C1 segment of cervical spinal cord (tissue), 14 donors: ENCODE measurements around the gene VAV1.
A peak's percentile ranks its signal among the peaks of the same experiment; 100 is the strongest.
"Not testable (repeated sequence)": the region's sequence is repeated elsewhere in the genome, so short reads cannot be mapped to it uniquely, and the experiment has no call there.

Source experiments
- DNase-seq, 14 donors: peaks; one replicate each; lab custom pipeline; 2025; lab: John Stamatoyannopoulos, UW

VAV1 gene

DNA sequence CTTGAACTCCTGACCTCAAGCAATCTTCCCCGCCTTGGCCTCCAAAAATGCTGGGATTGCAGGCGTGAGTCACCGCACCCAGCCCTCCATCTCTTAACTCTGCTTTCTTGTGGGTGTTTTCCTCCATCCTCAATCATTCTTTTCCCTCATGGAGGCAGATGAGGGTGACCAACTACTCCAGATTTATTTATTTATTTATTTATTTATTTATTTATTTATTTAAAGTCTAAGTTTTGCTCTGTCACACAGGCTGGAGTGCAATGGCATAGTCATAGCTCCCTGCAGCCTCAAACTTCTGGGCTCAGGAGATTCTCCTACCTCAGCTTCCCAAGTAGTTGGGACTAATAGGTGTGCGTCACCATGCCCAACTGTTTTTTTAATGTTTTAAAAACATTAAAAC is 14.9 kb downstream of the VAV1 start:
- DNase-seq, result no peak

DNA sequence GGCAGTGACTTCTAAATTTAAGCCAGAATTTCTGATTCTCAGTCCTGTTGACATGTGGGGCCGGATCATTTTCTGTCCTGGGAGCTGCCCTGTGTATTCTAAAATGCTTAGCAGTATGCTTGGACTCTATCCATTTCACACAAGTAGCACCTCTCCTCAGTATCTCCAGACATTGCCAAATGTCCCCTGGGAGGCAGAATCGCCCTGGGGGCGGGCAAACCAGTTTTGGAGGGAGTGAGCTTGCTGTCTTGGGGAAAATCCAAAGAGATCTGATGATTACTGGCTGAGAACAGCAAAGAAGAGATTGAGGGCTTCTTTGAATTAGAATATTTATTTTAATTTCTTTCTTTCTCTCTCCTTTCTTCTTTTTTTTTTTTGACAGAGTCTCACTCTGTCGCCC is 16.4 kb downstream of the VAV1 start:
- no peak for DNase-seq

- DNase-seq, result no peak
These were observed 18.0 kb downstream of the VAV1 start for GRCh38 chr19:6790194-6791128.

GRCh38 chr19:6791237-6791636 is 18.7 kb downstream of the VAV1 start:
- no peak for DNase-seq

GRCh38 chr19:6793411-6793810 is 20.9 kb downstream of the VAV1 start:
- no peak for DNase-seq

GRCh38 chr19:6793973-6794372 is 21.5 kb downstream of the VAV1 start:
- DNase-seq, result no peak

DNA sequence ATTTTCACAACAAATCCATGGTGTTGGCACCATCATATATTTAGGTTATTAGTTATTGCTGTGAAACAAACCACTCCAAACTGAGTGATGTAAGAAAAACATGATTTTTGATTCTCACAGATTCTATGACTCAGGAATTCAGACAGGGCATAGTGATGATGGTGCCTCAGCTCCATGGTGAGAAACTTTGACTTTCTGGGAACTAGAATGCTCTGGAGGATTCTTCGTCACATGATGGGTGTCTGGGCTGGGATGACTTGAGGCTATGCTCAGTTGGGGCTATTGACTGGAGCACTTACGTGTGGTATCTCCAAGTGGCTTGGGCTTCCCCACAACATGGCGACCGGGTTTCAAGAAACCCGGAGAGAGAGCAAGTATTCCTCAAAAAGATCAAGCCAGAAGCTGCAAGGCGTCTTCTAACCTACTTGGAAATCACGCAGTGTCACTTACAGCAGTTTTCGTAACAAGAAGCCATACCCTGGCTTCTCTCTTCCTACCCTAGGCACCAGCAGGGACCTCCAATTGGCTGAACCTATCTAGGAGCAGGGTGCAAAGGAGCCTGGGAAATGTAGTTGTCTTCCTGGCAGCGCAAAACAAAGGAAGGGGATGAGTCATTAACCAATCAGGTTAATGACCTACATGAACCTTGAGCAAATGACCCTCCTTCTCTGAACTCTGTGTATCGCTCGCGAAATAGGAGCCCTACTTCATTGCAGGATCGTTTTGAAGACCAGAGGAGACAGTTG is 22.4 kb downstream of the VAV1 start:
- no peak for DNase-seq

GRCh38 chr19:6796278-6796677 is 23.8 kb downstream of the VAV1 start:
- no peak for DNase-seq

DNA sequence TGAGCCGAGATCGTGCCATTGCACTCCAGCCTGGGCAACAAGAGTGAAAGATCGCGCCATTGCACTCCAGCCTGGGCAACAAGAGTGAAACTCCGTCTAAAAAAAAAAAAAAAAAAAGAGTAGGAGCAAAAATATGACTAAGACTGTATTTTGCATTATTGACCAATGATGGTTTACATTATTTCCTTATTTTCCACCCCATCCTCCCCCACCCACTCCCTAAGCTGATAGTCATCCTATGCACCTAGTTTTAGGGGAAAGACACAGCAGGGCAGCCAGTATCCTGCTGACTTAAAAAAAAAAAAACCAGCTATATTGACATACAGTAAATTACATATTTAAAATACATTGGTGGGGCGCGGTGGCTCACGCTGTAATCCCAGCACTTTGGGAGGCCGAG is 25.1 kb downstream of the VAV1 start:
- no peak for DNase-seq

- DNase-seq, result not testable (repeated sequence)
These were observed 27.8 kb downstream of the VAV1 start for GRCh38 chr19:6800160-6800790.

- peak in 1 of 14 donors; percentile 28 for DNase-seq
These were observed 28.5 kb downstream of the VAV1 start for GRCh38 chr19:6800991-6801484.

DNA sequence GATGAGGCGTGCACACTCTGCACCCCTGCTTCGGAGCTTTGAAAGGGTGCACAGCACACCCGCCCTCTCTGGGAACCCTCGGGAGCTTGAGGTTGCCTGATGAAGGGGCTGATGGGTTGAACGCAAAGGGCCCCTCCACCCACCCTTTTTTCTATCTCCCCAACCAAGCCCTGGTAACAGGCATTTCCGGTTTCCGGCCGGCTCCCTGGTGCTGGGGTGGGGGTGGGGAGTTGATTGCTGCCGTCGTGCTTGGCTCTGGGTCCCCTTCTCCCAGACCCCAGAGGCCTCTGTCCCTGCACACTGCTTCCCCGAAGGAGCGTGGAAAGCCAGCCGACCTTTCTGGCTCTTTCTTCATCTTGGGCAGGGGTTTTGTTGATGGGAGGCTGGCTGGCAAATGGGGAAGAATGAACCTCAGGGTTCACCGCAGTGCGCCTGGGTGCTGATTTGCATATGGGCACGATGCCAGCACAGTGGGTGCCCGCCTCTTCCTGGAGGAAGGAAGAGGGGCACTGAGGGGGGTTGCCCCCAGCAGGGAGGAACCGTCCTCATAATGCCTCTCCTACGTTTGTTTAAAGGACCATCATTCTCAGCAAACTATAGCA is 29.1 kb downstream of the VAV1 start:
- peak in 11 of 14 donors; percentile 3 to 61 (median 32) for DNase-seq

- peak in 9 of 14 donors; percentile 2 to 40 (median 13) for DNase-seq
These were observed 30.0 kb downstream of the VAV1 start for GRCh38 chr19:6802336-6803035.

DNA sequence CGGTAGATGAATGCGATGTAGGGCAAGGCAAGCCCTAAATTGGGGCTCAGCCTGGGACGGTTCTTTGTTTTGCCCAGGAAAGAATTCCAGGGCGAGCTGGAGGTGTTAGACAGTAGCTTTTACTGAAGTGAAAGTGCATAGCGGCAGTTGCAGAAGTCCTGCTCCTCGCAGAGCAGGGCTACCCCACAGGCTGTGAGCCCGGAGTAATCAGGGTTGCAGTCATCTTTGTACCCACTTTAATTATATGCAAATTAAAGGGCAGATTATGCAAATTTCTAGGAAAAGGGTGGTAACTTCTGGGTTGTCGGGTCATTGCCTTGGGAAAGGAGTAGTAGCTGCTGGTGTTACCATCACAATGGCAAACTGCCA is 30.5 kb downstream of the VAV1 start:
- peak in 2 of 14 donors; percentile 0 for DNase-seq

DNA sequence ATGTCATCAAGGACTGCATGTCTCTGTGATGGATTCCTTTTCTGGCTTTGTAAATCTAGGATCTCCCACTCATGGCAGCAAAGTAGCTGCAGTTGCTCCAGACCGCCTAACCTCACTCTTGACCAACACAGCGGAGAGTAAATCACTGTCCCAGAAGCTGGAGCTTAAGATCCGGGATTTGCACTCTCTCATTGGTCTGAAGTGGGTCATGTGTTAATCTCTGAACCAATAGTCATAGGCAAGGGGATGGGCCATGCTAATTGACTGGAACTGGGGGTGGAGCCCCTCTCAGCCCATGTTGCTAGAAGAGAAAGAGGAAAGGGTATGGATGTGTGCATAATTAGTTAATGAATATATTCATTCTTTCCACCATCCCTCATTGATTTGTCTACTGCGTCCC is 34.0 kb downstream of the VAV1 start:
- DNase-seq, result no peak

GRCh38 chr19:6807291-6807690 is 34.8 kb downstream of the VAV1 start:
- no peak for DNase-seq

GRCh38 chr19:6808494-6808893 is 36.0 kb downstream of the VAV1 start:
- no peak for DNase-seq

GRCh38 chr19:6809262-6809661 is 36.8 kb downstream of the VAV1 start:
- no peak for DNase-seq

- DNase-seq, result no peak
These were observed 38.9 kb downstream of the VAV1 start for GRCh38 chr19:6811378-6811777.

DNA sequence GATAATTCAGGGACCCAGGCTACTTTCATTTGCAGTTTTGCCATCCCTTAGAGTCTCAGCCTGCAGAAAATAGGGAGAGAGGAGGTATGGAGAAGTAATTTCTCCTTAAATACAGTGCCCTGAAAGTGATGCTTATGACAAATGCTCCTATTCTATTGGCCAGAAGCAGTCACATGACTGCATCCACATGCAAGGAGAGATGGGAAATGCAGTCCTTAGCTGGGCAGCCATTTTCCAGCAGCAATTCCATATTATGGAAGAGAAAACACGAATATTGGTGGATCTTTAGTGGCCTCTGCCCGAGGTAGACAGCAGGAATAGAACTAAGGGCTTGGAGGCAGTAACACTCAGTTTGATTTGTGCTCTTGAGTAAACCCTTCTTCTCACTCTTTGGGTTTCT is 39.4 kb downstream of the VAV1 start:
- DNase-seq, result no peak

- DNase-seq, result no peak
These were observed 40.1 kb downstream of the VAV1 start for GRCh38 chr19:6812612-6813011.
